HG03565 (cell line): ENCODE data around the gene LRRC36.
"Not testable (repeated sequence)": the region's sequence is repeated elsewhere in the genome, so short reads cannot be mapped to it uniquely, and the experiment has no call there.

ENCODE experiments used
- ATAC-seq: cut with Tn5 transposase; IDR thresholded peaks from one replicate; pipeline ENCODE4 v1.9.1; 2021; ENCODE audit warnings: mild to moderate bottlenecking, moderate library complexity; ENCODE audit not compliant: unreplicated experiment

LRRC36 gene

GRCh38 chr16:67339453-67339852, 12.8 kb downstream of the LRRC36 start:
- ATAC-seq: no peak

DNA sequence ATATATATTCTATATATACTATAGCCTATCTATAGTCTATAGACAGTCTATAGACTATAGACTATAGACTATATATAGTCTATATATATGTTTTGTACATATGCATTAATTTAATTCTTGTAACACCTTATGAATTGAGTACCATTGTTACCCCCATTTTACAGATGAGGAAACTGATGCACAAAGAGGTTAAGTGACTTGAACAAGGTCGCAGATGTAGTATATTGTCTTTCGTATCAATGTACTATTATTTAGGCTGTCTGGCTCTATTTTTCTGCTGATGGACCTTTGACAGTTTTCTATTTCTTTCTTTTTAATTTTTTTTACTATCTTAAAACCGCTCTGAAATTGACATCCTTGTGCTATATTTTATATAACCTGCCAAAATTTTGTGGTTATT, 14.6 kb downstream of the LRRC36 start:
- no peak for ATAC-seq

DNA sequence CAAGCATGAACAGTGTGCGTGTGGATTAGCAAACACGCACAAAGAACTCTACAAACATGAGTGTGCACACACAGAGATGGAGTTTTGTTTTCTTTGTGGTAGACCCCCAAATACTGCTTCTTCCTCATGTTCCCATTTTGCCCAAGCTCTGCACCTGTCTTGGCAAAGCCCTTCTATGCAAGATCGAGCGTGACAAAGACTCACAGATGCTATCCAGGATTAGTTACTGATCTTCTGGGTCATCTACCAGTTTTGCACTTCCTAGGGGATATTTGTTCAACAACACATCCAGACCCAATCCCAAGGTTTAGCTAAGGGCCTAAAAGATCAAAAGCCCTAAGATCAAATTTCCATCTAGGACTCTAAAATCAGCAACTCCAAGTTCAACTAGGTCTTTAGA, 16.0 kb downstream of the LRRC36 start:
- no peak for ATAC-seq

DNA sequence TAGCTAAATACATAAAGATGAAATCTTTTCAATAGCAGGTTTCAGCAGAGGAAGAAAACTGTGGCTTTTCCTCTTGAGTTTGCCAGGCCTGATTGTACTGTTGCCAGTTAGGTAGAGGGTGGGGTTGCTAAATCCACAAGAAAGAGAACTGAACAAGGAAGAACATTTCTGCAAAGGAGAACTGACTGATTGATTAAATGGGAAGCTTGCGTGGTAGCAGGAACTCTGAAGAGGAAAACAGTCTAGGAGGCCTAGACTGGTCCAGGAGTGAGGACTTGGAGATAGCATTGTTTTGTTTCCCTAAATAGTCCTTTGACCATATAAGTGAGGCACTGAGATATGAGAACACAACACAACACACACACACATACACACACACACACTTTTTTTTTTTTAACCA, 18.8 kb downstream of the LRRC36 start:
- ATAC-seq: no peak

DNA sequence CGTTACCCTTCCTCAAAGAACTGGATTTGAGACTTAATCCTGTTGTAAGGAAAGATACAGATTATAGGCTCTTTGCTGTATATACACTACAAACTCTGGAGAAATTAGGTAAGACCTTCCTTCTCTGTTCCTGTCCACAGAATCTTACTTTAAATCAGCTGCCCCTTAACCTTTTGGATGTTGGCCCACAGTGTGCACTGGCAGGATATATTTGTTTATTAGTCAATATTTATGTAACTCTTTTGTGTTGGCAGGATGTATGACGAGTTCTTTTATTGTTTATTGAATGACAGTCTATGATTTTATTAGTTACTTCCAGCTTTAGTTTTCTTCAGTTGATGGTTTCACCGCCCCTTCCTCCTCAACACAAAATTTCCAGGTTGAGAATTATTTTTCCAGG, 19.7 kb downstream of the LRRC36 start:
- no peak for ATAC-seq

GRCh38 chr16:67349172-67349571, 22.6 kb downstream of the LRRC36 start:
- no peak for ATAC-seq

GRCh38 chr16:67350324-67350723, 23.7 kb downstream of the LRRC36 start:
- ATAC-seq: no peak

GRCh38 chr16:67352463-67352862, 25.8 kb downstream of the LRRC36 start:
- ATAC-seq: not testable (repeated sequence)

DNA sequence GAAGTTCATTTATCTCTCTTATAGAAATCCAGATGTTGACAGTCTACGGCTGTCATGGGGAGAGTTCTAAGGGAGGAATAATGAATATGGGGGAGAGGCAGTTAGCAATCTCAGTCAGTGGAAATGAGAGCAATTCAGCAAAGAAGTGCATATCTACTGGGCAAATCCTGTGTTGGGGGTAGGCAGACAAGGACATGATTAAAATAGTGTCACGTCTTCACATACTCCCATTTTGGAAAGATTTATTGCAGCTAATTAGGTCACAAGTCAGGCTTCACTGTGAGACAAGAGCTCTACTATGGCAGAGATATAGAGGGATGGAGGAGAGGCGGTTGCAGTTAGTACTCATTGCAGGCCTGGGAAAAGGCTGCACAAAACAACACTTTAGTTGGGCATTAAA, 29.8 kb downstream of the LRRC36 start:
- ATAC-seq: no peak

GRCh38 chr16:67357561-67357960, 30.9 kb downstream of the LRRC36 start:
- ATAC-seq: no peak

DNA sequence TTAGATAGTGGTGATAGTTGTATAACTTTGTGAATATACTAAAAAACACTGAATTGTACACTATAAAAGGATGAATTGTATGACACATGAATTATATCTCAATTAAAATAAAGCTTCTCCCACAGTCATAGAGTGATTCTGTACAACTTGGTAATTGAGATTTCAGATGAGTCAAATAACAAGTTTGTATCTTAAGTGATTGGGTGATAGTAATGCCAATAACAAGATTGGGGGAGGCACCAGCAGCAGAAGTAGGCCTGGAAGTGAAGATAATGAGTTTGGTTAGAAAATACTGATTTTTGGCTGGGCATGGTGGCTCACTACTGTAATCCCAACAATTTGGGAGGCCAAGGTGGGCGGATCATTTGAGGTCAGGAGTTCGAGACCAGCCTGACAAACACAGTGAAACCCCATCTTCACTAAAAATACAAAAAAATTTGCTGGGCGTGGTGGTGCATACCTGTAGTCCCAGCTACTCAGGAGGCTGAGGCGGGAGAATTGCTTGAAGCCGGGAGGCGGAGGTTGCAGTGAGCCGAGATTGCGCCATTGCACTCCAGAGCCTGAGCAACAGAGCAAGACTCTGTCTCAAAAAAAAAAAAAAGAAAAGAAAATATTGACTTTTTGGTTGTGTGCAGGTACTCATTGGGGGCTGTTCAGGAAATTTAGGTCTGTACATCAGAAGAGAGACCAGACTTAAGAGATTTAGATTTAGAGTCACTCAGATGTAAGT, 33.1 kb downstream of the LRRC36 start:
- ATAC-seq: not testable (repeated sequence)

DNA sequence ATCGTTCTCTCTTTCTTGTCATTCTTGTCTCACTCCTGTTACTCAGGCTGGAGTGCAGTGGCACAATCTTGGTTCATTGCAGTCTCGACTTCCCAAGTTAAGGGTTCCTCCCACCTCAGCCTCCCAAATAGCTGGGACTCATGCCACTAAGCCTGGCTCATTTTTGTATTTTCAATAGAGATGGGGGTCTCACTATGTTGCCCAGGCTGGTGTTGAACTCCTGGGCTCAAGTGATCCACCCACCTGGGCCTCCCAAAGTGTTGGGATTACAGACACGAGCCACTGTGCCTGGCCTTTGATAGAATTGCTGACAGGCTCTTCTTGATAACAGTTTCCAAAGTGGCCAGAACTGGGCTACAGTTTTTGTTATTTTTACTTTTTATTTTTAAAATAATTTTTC, 34.4 kb downstream of the LRRC36 start:
- no peak for ATAC-seq

- ATAC-seq: no peak
These were observed 38.1 kb downstream of the LRRC36 start for GRCh38 chr16:67364600-67365235.

- no peak for ATAC-seq
These were observed 44.0 kb downstream of the LRRC36 start for GRCh38 chr16:67370661-67371060.

DNA sequence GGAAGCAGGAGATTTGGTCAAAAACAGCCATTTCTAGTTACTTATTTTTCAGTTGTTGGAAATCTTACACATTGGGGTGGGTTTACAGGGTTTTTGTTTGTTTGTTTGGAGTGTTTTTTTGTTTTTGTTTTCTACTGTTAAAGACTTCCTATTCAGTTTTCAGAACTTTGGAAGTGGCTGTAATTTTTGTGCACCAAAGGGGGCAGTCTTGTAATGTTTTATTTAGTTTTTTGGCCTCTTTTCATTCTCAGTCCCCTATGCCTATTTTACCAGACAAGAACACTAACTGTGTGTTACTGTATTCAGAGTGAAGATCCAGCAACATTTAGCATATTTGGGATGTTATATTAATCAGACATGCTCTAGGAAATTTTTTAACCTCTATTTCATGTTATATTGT, 46.0 kb downstream of the LRRC36 start:
- ATAC-seq: no peak

DNA sequence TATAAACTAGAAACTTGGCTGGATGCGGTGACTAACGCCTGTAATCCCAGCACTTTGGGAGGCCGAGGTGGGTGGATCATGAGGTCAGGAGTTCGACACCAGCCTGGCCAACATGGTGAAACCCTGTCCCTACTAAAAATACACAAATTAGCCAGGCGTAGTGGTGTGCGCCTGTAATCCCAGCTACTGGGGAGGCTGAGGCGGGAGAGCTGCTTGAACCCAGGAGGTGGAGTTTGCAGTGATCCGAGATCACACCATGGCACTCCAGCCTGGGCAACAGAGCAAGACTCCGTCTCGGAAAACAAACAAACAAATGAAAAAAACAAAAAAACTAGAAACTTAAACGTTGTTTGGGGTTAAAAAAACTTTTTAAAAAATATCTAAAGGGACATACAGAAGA, 49.4 kb downstream of the LRRC36 start:
- not testable (repeated sequence) for ATAC-seq

DNA sequence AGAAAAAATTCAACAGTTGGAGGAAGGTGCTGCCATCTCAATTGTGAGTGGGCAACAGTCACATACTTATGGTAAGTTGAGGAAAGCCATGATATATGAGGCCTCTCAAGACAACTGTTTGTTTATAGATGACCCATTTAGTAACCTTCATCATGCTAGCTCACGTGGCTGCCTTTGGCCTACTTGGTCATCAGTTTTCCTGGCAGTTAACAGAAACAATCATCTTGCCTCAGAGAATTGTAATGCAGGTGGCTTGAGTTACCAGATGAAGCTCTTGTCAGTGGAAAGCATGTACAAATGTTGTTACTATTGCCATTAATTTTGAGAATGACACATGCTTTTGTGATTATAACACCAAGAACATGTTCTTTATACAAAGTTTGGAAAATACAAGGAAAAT, 52.0 kb downstream of the LRRC36 start:
- ATAC-seq: no peak

DNA sequence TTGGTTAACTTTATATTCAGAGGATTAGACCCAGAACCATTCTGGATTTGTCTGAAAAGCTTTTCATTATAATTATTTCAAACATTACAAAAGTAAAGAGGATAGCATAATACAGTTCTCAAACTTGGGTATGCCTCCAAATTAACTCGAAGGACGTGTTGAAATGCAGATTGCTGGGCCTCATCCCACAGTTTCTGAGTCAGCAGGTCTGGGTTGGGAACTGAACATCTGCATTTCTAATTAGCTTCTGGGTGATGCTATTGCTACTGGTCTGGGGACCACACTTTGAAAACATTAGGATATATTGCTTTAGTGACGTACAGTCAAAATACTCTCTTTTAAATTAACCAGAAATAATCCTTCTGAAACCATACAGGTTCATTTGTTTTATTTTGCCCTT, 56.7 kb downstream of the LRRC36 start:
- ATAC-seq: no peak

DNA sequence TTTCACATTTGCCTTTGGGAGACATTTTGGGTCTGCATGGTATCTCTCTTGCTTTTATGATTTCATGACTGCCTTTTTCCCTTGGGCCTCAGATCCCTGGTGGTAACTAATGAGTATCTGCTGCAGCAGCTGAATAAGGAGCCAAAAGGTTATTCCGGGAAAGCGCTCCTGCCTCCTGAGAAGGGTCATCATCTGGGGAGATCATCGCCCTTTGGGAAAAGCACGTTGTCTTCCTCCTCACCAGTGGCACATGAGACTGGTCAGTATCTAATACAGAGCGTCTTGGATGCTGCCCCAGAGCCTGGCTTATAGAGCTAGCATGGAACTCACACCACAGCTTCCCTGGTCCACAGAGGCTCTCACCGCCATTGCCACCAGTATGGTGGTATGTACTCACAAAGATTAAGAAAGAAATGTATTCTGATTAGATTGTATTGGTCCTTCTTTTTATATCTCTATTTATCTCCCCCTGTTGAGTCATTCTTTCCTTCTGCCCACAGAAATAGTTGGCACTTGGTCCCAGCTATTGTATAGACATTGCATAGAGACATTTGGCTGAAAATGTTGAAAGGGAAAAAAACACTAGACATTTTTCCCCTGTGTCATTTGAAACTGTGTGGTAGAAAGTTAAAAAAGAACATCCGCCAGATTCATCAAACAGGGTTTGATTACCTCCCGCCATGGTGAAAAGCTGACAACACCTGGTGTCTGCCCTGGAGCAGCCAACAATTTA, 58.3 kb downstream of the LRRC36 start:
- ATAC-seq: no peak

DNA sequence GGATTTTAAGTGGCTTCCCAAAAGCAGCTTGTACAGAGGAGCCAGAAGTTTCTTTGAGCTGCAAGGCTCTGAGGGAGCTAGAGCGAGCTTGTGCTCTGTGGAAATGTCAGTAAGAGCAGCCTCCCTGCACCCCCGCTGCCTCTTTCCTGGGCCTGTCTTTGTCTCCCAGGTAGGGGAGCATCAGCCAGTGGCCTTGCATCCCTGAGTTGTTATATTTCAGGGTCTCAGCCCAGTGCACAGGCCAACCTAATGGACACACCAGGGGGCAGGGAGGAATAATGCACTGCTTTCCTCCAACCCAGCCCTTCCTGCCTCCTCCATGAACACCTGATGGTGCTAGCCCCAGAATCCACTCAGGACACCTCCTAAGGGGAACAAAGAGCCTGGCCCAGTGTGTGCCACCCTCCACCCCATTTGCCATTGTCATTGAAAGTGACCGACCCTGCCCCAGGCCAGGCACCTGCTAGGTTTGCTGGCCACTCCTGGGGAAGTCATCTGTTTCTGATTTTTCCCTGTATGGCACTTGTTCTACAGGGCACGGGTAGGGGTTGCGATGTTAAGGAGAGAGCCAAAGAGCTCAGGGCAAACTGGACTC, 60.3 kb downstream of the LRRC36 start:
- ATAC-seq: no peak

- ATAC-seq: no peak
These were observed 61.0 kb downstream of the LRRC36 start for GRCh38 chr16:67387479-67388079.
